Effector memory CD8-positive, alpha-beta T cell (primary cell): ENCODE results near the gene CAPG.
A peak's percentile ranks its signal among the peaks of the same experiment; 100 is the strongest.
"Not testable (repeated sequence)": the region's sequence is repeated elsewhere in the genome, so short reads cannot be mapped to it uniquely, and the experiment has no call there.

Source experiments
- ATAC-seq: fragments of 150-1000 bp; cut with Tn5 transposase; replicated peaks from 2 replicates; pipeline ENCODE4 v1.10.0; 2021; ENCODE audit warnings: mild to moderate bottlenecking, moderate library complexity
- DNase-seq, 3 experiments: peaks; one replicate each; pipeline ENCODE4 v3.0.0; 2021
- H3K27ac Mint-ChIP-seq, 2 donors: one replicate each; pipeline ENCODE4 v1.8.0; 2022; ENCODE audit warnings: mild to moderate bottlenecking in 2 of 2, mixed read lengths in 2 of 2, moderate library complexity in 2 of 2
- H3K27me3 Mint-ChIP-seq, 2 donors: one replicate each; pipeline ENCODE4 v1.8.0; 2022; ENCODE audit warnings: mixed read lengths in 2 of 2
- H3K36me3 Mint-ChIP-seq: one replicate; pipeline ENCODE4 v1.8.0; 2022; ENCODE audit warnings: mild to moderate bottlenecking, moderate library complexity, mixed read lengths; ENCODE audit not compliant: insufficient read depth
- H3K4me1 Mint-ChIP-seq, 2 donors: one replicate each; pipeline ENCODE4 v1.8.0; 2022; ENCODE audit warnings: low read depth in 2 of 2, mixed read lengths in 2 of 2
- H3K4me3 Mint-ChIP-seq, 2 donors: one replicate each; pipeline ENCODE4 v1.8.0; 2022; ENCODE audit warnings: mild to moderate bottlenecking in 2 of 2, mixed read lengths in 2 of 2, moderate library complexity in 2 of 2
- H3K9me3 Mint-ChIP-seq, 2 donors: one replicate each; pipeline ENCODE4 v1.8.0; 2022; ENCODE audit warnings: mixed read lengths in 2 of 2

The CAPG gene

GRCh38 chr2:85421260-85422071, 11.3 kb upstream of the CAPG start:
- ATAC-seq (no peak), DNase-seq (no peak)
- peak overlapping the region in 1 of 2 donors; percentile 86 for H3K27ac Mint-ChIP-seq
- no peaks in the 10 kb centered on the region for H3K27me3 Mint-ChIP-seq
- H3K9me3 Mint-ChIP-seq, result no peaks in the 10 kb centered on the region
- H3K4me1 Mint-ChIP-seq, result peaks cover 14 to 15% of the 10 kb centered on the region in 2 donors
- H3K4me3 Mint-ChIP-seq, result no peak overlapping the region
- H3K36me3 Mint-ChIP-seq, result peaks cover 5% of the 10 kb centered on the region

GRCh38 chr2:85420536-85421259, 10.5 kb upstream of the CAPG start:
- Mint-ChIP-seq H3K36me3 (peaks cover 5% of the 10 kb centered on the region), H3K4me1 (peaks cover 14 to 15% of the 10 kb centered on the region in 2 donors), H3K9me3 (no peaks in the 10 kb centered on the region), H3K27ac (peak overlapping the region; percentile 66 to 86), H3K27me3 (no peaks in the 10 kb centered on the region), H3K4me3 (peak overlapping the region; percentile 29 to 67)
- ATAC-seq, result peak; percentile 71
- DNase-seq, result peak; percentile 90 to 92 (median 90)

GRCh38 chr2:85419009-85419675, 9.0 kb upstream of the CAPG start:
- no peaks in the 10 kb centered on the region for H3K9me3 Mint-ChIP-seq
- H3K36me3 Mint-ChIP-seq, result peaks cover 5% of the 10 kb centered on the region
- H3K27ac Mint-ChIP-seq, result peak overlapping the region; percentile 96 to 98
- H3K4me1 Mint-ChIP-seq, result peaks cover 15 to 18% of the 10 kb centered on the region in 2 donors
- DNase-seq (no peak), ATAC-seq (no peak)
- H3K4me3 Mint-ChIP-seq, result peak overlapping the region; percentile 92 to 97
- H3K27me3 Mint-ChIP-seq, result no peaks in the 10 kb centered on the region

- H3K4me1 Mint-ChIP-seq, result peaks cover 18 to 20% of the 10 kb centered on the region in 2 donors
Measured at GRCh38 chr2:85418132-85419008, 8.2 kb upstream of the CAPG start, which contains the start of gene SH2D6. Gene SH2D6, plus strand, starts transcription at chr2:85418714. Its CDS starts 10,752 bp downstream, at chr2:85429466.

GRCh38 chr2:85415980-85416650, 5.9 kb upstream of the CAPG start:
- ATAC-seq, result no peak
- H3K36me3 Mint-ChIP-seq, result peaks cover 5% of the 10 kb centered on the region
- H3K9me3 Mint-ChIP-seq, result no peaks in the 10 kb centered on the region
- no peak overlapping the region for H3K27ac Mint-ChIP-seq
- H3K4me1 Mint-ChIP-seq, result peaks cover 20 to 22% of the 10 kb centered on the region in 2 donors
- peaks cover 0 to 13% of the 10 kb centered on the region in 2 donors for H3K27me3 Mint-ChIP-seq
- no peak overlapping the region for H3K4me3 Mint-ChIP-seq
- no peak for DNase-seq

More at GRCh38 chr2:85418132-85419008, 8.2 kb upstream of the CAPG start, which contains the start of gene SH2D6:
- H3K27me3 Mint-ChIP-seq, result peaks cover 0 to 7% of the 10 kb centered on the region in 2 donors
- H3K36me3 Mint-ChIP-seq, result peaks cover 5% of the 10 kb centered on the region
- ATAC-seq, result peak; percentile 86
- peak; percentile 80 to 89 (median 81) for DNase-seq
- H3K4me3 Mint-ChIP-seq, result peak within 1 kb of the TSS; percentile 92 to 97
- peak within 1 kb of the TSS; percentile 96 to 98 for H3K27ac Mint-ChIP-seq
- H3K9me3 Mint-ChIP-seq, result no peaks in the 10 kb centered on the region

GRCh38 chr2:85414761-85415553, 4.8 kb upstream of the CAPG start:
- Mint-ChIP-seq H3K4me1 (peaks cover 25 to 26% of the 10 kb centered on the region in 2 donors), H3K4me3 (no peak overlapping the region), H3K27me3 (peaks cover 0 to 13% of the 10 kb centered on the region in 2 donors), H3K27ac (no peak overlapping the region), H3K9me3 (no peaks in the 10 kb centered on the region), H3K36me3 (no peaks in the 10 kb centered on the region)
- DNase-seq (no peak), ATAC-seq (no peak)

GRCh38 chr2:85414421-85414759, 4.2 kb upstream of the CAPG start:
- ATAC-seq, H3K27ac Mint-ChIP-seq, DNase-seq, H3K36me3 Mint-ChIP-seq, H3K4me3 Mint-ChIP-seq, H3K9me3 Mint-ChIP-seq: not testable (repeated sequence)
- Mint-ChIP-seq H3K27me3 (peaks cover 0 to 13% of the 10 kb centered on the region in 2 donors), H3K4me1 (peaks cover 27 to 31% of the 10 kb centered on the region in 2 donors)

GRCh38 chr2:85413592-85414420, 3.6 kb upstream of the CAPG start:
- no peak for DNase-seq

GRCh38 chr2:85411405-85411748, 1.2 kb upstream of the CAPG start:
- no peak overlapping the region for H3K27ac Mint-ChIP-seq

More at GRCh38 chr2:85413592-85414420, 3.6 kb upstream of the CAPG start:
- no peak for ATAC-seq
- Mint-ChIP-seq H3K4me3 (peak overlapping the region; percentile 41 to 58), H3K4me1 (peaks cover 26 to 31% of the 10 kb centered on the region in 2 donors), H3K9me3 (no peaks in the 10 kb centered on the region), H3K27ac (no peak overlapping the region), H3K36me3 (no peaks in the 10 kb centered on the region), H3K27me3 (peaks cover 0 to 13% of the 10 kb centered on the region in 2 donors)

GRCh38 chr2:85410584-85411404, 628 bp upstream of the CAPG start:
- H3K27me3 Mint-ChIP-seq, result peaks cover 0 to 13% of the 10 kb centered on the region in 2 donors
- H3K9me3 Mint-ChIP-seq, result no peaks in the 10 kb centered on the region
- peak overlapping the region; percentile 66 to 82 for H3K4me3 Mint-ChIP-seq
- ATAC-seq (no peak), DNase-seq (no peak)
- peaks cover 31 to 41% of the 10 kb centered on the region in 2 donors for H3K4me1 Mint-ChIP-seq
- H3K36me3 Mint-ChIP-seq, result peaks cover 3% of the 10 kb centered on the region
- peak overlapping the region; percentile 69 to 88 for H3K27ac Mint-ChIP-seq

More at GRCh38 chr2:85411405-85411748, 1.2 kb upstream of the CAPG start:
- no peak for ATAC-seq
- no peaks in the 10 kb centered on the region for H3K9me3 Mint-ChIP-seq
- peak overlapping the region in 1 of 2 donors; percentile 82 for H3K4me3 Mint-ChIP-seq
- no peak for DNase-seq
- peaks cover 0 to 13% of the 10 kb centered on the region in 2 donors for H3K27me3 Mint-ChIP-seq
- peaks cover 31 to 38% of the 10 kb centered on the region in 2 donors for H3K4me1 Mint-ChIP-seq
- no peaks in the 10 kb centered on the region for H3K36me3 Mint-ChIP-seq
